Chondrocyte (in vitro differentiated cells): Measurements from ENCODE around the gene FLOT1. TPM values are rescaled to one million over a fixed set of nuclear protein-coding genes. Genes with fewer than 3 reads are reported as not detected.
A peak's percentile ranks its signal among the peaks of the same experiment; 100 is the strongest.
"Not testable (repeated sequence)": the region's sequence is repeated elsewhere in the genome, so short reads cannot be mapped to it uniquely, and the experiment has no call there.

Source experiments
- DNase-seq: peaks from one replicate; pipeline ENCODE4 v3.0.0; 2021; ENCODE audit warnings: mixed read lengths, low spot score
- H3K27ac Mint-ChIP-seq: one replicate; pipeline ENCODE4 v1.8.0; 2021; ENCODE audit warnings: mild to moderate bottlenecking, moderate library complexity, mixed read lengths; ENCODE audit not compliant: unreplicated experiment
- H3K27me3 Mint-ChIP-seq: 2 replicates; pipeline ENCODE4 v1.8.0; 2021; ENCODE audit warnings: low read depth, mixed read lengths
- H3K36me3 Mint-ChIP-seq: 2 replicates; pipeline ENCODE4 v1.8.0; 2021; ENCODE audit warnings: low read depth, mixed read lengths
- H3K4me1 Mint-ChIP-seq: 2 replicates; pipeline ENCODE4 v1.8.0; 2021; ENCODE audit warnings: low read depth, mild to moderate bottlenecking, mixed read lengths
- H3K4me3 Mint-ChIP-seq: one replicate; pipeline ENCODE4 v1.8.0; 2021; ENCODE audit warnings: mild to moderate bottlenecking, moderate library complexity, mixed read lengths; ENCODE audit not compliant: unreplicated experiment
- H3K9me3 Mint-ChIP-seq: 2 replicates; pipeline ENCODE4 v1.8.0; 2021; ENCODE audit warnings: low read depth, mixed read lengths
- total RNA-seq: library from RNA; stranded (reverse); gene quantifications from 3 replicates; pipeline ENCODE4 v1.2.1, GENCODE V29; 2021
- TF ChIP-seq, protein P1 (sequence below): fragments of 200-600 bp; sonication (generic); IDR thresholded peaks from 2 replicates; pipeline ENCODE4 v1.5.0; 2021; ENCODE audit warnings: antibody characterized with exemption, mild to moderate bottlenecking, moderate library complexity

Gene FLOT1
- total RNA-seq, 1 donor from 2014 or later: 66.8 TPM

DNA sequence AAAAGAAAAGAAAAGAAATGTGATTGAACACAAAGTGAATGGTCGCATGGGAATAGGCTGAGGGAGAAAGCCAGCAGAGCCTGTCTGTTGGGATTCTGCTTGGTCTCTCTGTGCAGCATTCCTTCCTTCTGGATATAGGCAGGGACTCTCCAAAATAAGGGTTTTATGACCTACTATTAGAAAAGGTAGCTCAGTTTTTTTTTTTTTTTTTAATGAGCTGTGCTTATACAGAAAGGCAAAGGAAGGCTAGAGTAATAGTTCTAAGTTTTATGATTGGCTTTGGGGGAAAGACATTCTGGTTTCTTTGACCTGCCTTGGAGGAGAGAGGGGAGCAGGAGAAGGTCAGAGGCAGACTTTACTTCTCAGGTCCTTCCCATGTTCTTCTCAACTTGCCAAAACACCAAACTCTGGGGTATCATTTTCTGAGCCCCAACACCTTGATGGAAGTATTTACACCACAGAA is 20.7 kb upstream of the FLOT1 start:
- no peak for DNase-seq
- Mint-ChIP-seq H3K36me3 (peaks cover 4% of the 10 kb centered on the region), H3K27ac (peak overlapping the region; percentile 95), H3K27me3 (no peaks in the 10 kb centered on the region), H3K4me3 (no peak overlapping the region), H3K9me3 (peaks cover 5% of the 10 kb centered on the region), H3K4me1 (peaks cover 82% of the 10 kb centered on the region)
- TF ChIP-seq, protein P1, sequence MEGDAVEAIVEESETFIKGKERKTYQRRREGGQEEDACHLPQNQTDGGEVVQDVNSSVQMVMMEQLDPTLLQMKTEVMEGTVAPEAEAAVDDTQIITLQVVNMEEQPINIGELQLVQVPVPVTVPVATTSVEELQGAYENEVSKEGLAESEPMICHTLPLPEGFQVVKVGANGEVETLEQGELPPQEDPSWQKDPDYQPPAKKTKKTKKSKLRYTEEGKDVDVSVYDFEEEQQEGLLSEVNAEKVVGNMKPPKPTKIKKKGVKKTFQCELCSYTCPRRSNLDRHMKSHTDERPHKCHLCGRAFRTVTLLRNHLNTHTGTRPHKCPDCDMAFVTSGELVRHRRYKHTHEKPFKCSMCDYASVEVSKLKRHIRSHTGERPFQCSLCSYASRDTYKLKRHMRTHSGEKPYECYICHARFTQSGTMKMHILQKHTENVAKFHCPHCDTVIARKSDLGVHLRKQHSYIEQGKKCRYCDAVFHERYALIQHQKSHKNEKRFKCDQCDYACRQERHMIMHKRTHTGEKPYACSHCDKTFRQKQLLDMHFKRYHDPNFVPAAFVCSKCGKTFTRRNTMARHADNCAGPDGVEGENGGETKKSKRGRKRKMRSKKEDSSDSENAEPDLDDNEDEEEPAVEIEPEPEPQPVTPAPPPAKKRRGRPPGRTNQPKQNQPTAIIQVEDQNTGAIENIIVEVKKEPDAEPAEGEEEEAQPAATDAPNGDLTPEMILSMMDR: no peak

DNA sequence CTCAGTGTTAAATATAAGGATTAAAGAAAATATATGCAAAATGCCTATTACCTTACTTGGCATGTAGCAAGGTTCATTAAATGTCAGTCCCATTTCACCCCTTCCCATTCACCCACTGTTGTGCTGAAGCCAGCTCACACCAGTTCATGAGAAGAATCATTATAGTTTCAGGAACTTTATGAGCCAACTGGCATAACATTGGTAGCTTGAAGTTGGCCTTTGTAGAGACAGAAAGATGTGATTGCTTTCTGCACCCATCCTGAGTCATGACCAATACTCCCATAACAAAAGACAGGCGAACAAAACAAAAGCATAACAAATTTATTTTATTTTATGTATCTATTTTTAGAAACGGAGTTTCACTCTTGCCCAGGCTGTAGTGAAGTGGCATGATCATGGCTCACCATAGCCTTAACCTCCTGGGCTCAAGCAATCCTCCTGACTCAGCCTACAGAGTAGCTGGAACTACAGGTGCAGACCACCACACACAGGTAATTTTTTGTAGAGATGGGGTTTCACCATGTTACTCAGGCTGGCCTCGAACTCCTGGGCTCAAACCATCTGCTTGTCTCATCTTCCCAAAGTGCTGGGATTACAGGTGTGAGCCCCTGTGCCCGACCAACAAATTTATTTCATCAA is 19.4 kb upstream of the FLOT1 start:
- Mint-ChIP-seq H3K27me3 (no peaks in the 10 kb centered on the region), H3K9me3 (peaks cover 5% of the 10 kb centered on the region), H3K36me3 (peaks cover 4% of the 10 kb centered on the region), H3K4me3 (no peak overlapping the region), H3K27ac (peak overlapping the region; percentile 17), H3K4me1 (peaks cover 85% of the 10 kb centered on the region)
- DNase-seq: no peak
- TF ChIP-seq, protein P1: no peak

DNA sequence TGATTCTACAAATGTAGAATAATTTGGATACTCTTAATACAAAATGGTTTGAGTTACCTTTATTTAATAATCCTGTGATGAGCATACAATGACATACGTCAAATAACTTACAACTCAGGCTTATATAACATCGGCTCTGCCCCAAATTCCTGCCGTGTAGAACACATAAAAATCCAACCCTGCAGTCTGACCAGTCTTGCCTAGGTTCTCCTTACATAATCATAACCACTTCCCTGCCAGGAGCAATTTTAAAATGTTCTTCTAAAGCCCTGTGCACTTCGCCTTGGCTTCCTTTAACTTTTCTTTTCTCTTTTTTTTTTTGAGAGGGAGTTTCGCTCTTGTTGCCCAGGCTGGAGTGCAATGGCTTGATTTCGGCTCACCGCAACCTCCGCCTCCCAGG is 18.1 kb upstream of the FLOT1 start:
- Mint-ChIP-seq H3K4me1 (peaks cover 81% of the 10 kb centered on the region), H3K36me3 (peaks cover 4% of the 10 kb centered on the region), H3K27me3 (no peaks in the 10 kb centered on the region), H3K4me3 (no peak overlapping the region), H3K27ac (peak overlapping the region; percentile 98), H3K9me3 (peaks cover 5% of the 10 kb centered on the region)
- DNase-seq: no peak
- TF ChIP-seq, protein P1: no peak

DNA sequence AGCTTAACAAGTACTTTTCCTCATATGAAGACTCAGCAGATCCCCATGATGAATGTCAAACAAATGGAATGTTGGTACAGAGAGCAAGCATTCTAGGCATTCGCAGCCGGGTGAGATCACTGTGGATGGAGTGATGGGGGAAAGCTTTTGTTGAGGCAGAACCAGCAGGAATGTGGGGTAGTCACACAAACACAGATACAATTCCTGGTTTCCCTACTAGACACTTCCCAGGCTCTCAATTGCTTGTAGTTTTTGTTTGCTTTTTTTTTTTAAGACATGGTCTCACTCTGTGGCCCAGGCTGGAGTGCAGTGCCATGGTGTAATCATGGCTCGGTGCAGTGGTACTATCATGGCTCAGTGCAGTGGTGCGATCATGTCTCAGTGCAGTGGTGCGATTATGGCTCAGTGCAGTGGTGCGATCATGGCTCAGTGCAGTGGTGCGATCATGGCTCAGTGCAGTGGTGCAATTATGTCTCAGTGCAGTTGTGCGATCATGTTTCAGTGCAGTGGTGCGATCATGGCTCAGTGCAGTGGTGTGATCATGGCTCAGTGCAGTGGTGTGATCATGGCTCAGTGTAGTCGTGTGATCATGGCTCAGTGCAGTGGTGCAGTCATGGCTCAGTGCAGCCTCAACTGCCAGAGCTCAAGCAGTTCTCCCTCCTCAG is 17.2 kb upstream of the FLOT1 start:
- Mint-ChIP-seq H3K27me3 (no peaks in the 10 kb centered on the region), H3K27ac (peak overlapping the region; percentile 98), H3K4me3 (no peak overlapping the region), H3K9me3 (peaks cover 5% of the 10 kb centered on the region), H3K4me1 (peaks cover 81% of the 10 kb centered on the region), H3K36me3 (peaks cover 4% of the 10 kb centered on the region)
- DNase-seq: no peak
- TF ChIP-seq, protein P1: no peak

DNA sequence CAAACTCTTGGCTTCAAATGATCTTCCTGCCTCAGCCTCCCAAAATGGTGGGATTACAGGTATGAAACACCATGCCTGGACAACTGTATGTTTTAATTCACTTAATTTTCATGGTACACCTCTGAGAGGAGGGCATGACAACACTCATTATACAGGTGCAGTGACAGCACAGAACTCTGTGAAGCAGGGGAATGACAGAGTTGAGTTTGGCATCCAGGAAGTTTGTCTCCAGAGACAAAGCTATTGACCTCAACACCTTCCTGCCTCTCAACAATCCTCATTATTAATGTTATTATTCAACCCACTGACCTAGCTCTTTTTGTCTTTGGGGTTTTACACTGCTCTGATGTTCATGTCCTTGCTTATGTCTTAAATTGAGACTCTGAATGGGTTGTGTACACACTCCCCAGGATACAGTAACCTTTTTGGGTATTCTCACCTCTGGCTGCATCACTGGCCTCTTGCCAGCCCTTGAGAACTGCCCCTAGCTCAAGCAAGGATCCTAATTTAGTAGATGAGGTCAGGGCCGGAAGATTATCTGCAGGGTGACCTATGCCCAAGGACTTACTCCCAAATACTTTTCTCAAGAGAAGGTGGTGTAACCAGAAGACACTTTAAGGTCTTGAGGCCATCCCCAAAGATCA is 14.9 kb upstream of the FLOT1 start:
- peaks cover 4% of the 10 kb centered on the region for H3K36me3 Mint-ChIP-seq
- H3K27me3 Mint-ChIP-seq: no peaks in the 10 kb centered on the region
- H3K9me3 Mint-ChIP-seq: peaks cover 5% of the 10 kb centered on the region
- H3K4me1 Mint-ChIP-seq: peaks cover 82% of the 10 kb centered on the region
- H3K27ac Mint-ChIP-seq: peak overlapping the region; percentile 80
- no peak overlapping the region for H3K4me3 Mint-ChIP-seq
- DNase-seq: no peak
- TF ChIP-seq, protein P1: no peak

DNA sequence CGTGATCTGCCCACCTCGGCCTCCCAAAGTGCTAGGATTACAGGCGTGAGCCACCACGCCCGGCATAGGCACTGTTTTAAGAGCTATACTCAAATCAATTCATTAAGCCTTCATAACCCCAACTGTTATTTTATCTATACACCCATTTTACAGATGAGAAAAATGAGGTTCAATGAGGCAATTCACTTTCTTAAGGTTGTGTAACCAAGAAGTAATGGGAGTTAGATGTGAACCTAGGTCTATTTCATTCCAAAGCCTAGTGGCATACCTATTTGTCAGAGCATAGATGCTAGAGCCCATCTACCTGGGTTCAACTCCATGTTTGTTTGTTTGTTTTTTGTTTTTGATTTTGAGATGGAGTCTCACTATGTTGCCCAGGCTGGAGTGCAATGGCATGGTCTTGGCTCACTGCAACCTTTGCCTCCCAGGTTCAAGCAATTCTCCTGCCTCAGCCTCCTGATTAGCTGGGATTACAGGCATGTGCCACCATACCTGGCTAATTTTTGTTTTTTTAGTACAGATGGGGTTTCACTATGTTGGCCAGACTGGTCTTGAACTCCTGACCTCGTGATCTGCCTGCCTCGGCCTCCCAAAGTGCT is 14.0 kb upstream of the FLOT1 start:
- H3K27me3 Mint-ChIP-seq, H3K4me3 Mint-ChIP-seq, H3K9me3 Mint-ChIP-seq, DNase-seq, H3K36me3 Mint-ChIP-seq: not testable (repeated sequence)
- H3K4me1 Mint-ChIP-seq: peaks cover 87% of the 10 kb centered on the region
- peak overlapping the region; percentile 100 for H3K27ac Mint-ChIP-seq
